Measurements from ENCODE around the gene MARCHF5.

GRCh38 chr10:92366412-92367021 is 75.5 kb downstream of the MARCHF5 start:
- no peak for TF ChIP-seq EZH2phosphoT487 (conservative IDR thresholded peaks at IDR 0.05; ENCODE audit: low read length)
- TF ChIP-seq CTCF (IDR thresholded peaks at IDR 0.05; ENCODE audit: insufficient read depth, low read length, poor library complexity, severe bottlenecking): no peak

All from SU-DHL-6 (cell line).